GM21825 (cell line): ENCODE results near the gene OASL.
"Not testable (repeated sequence)": the region's sequence is repeated elsewhere in the genome, so short reads cannot be mapped to it uniquely, and the experiment has no call there.

ENCODE experiments used
- ATAC-seq: cut with Tn5 transposase; IDR thresholded peaks from one replicate; pipeline ENCODE4 v1.9.1; 2021; ENCODE audit warnings: mild to moderate bottlenecking, moderate library complexity; ENCODE audit not compliant: unreplicated experiment

The OASL gene

GRCh38 chr12:121038861-121039668 lies at the start of gene OASL:
Gene OASL, minus strand, starts transcription at chr12:121039246. Its CDS starts 275 bp downstream, at chr12:121038971.
- peak; percentile 69 for ATAC-seq

- no peak for ATAC-seq
These were observed 49.1 kb upstream of the OASL start for GRCh38 chr12:121088195-121088585.

DNA sequence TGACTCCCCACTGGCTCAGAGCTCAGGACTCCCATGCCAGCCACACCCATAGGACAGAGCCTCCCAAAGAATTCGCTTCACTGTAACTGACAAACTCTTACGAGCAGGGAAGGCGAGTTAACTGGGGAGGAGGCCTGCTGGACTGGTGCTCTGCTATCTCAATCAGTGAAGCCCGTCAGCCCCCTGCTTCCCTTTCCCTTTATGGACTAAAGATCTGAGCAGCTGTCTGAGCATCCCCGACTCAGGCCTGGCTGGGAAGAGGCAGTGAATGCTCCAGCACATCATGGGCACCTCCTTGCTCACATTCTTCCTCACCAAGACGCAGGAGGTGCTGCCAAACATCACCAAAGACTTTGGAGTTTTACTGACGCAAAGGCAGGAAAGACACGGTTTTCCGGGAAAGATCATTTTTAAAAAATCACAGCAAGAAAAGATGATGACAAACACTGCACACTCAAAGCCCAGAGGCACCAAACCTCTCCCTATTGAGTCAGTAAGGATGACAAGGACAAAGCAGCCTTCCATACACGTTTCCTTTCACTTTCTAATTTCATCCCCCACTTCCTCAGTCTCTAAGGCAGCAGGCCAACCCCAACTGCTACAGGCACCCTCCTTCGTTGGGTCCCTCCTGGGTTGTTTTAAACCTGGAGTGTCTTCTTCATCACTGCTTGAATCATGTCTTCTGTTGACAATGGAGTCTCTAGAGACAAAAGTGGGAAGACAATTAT lies 48.6 kb upstream of the OASL start:
- ATAC-seq = no peak

DNA sequence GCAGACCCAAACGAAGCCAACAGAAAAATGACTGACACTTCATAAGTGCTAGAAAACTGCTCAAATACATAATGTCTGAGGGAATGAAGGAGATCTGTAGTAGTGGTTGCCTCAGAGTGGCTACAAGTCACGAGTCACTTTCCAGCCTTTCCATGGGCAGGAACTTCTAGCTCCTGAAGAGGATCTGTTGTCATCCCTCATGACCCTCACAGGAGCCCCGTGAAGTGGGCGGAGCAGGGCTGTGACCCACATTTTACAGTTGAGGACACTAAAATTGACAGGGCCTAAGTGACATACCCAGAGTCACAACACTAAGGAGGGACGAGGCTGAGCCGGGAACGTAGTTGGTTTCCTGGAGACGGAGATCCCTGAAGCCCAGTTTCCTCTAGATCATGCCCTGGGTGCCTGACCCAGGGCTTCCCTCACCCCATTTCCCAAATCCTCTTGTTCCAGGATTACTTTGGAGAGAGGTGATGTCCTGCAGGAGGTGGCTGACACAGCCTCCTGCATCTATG lies 47.8 kb upstream of the OASL start:
- no peak for ATAC-seq

DNA sequence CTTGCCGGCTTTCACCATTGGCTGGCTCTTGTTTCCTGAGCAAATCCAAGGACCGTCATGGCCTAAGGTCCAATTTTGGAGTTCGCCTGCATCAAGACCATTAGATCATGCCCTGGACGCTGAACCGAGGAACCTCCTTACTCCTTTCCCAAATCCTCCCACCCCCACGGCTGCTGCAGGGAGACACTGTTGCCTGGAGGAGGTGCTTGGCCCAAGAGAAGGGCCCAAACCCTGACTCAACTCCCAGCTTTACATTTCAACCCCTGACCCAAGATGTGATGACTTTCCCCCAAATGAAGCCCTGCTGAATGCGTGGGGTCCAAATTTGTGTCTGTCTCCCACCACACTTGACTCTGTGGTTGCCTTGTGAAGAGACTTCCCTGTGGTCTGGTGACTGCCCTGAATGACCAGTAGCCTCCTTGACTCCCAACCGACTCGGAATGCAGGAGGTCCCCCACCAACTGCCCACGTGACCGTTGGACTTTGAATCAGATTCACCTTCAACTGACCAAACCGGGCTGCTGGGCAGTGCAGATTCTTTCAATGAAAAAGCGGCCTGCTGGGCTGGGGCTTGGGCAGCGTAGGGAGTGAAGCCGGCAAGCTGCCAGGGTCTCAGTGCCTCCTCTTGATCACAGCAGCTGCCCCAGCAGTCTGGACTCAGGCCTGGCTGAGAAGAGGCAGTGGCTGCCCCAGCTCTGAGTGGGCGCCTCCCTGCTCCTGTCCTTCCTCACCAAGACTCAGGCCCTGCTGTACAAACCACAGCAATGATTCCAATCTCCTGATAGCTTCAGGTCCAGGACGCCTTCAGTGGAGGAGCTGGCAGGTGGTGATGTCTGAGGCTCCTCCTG lies 46.7 kb upstream of the OASL start:
- no peak for ATAC-seq

GRCh38 chr12:121085069-121085468 lies 46.0 kb upstream of the OASL start:
- no peak for ATAC-seq

GRCh38 chr12:121084229-121084628 lies 45.2 kb upstream of the OASL start:
- no peak for ATAC-seq

DNA sequence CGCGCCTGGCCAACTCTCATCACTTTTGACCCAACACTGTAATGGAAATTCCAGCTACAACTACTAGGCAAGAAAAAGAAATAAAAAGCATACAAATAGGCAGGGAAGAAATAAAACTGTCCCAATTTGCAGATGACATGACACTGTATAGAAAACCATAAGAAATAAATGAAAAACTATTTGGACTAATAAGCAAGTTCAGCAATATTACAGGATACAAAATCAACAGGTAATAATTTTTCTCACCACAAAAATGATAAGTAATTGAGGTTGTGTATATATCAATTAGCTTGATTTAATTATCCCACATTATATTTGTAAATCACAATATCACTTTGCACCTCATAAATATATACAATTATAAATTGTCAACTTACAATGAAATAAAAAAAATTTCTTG lies 41.9 kb upstream of the OASL start:
- no peak for ATAC-seq

DNA sequence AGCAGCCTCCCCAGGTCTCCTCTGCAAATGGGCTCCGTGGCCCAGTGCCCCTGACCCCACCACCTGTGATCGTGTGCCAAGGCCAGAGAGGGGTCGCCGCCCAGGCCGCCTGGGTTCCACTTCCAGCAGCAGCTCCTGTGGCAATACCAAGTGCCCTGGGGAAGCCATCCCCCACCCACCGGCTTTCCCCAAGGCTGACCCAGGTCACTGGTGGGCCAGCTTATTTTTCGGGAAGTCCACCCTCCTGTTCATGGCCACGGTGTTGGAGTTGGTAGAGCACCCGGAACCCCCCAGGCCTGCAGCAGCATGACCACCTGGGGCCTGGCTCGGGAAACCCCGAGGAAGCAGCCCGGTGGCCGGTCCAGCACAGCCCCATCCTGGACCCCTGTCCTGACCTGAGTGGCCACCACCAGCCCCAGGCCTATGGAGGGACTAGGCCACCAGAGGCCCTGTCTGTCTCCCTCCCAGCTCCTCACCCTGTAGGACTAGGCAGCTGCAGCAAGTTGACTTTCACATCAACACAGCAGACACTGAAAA lies 40.8 kb upstream of the OASL start:
- no peak for ATAC-seq

DNA sequence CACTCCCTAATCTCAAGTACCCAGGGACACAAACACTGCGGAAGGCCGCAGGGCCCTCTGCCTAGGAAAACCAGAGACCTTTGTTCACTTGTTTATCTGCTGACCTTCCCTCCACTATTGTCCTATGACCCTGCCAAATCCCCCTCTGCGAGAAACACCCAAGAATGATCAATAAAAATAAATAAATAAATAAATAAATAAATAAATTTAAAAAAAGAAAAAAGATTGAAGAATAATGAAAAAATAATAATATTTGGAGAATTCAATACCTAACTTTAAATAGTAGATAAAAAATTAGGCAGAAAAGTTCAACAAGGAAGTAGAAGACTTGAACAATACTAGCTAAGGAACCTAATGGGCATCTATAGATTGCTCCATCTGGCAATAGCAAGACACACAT lies 38.4 kb upstream of the OASL start:
- ATAC-seq = not testable (repeated sequence)

DNA sequence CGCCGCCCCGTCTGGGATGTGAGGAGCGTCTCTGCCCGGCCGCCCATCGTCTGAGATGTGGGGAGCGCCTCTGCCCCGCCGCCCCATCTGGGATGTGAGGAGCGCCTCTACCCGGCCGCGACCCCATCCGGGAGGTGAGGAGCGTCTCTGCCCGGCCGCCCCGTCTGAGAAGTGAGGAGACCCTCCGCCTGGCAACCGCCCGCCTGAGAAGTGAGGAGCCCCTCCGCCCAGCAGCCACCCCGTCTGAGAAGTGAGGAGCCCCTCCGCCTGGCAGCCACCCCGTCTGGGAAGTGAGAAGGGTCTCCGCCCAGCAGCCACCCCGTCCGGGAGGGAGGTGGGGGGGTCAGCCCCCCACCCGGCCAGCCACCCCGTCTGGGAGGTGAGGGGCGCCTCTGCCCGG lies 36.9 kb upstream of the OASL start:
- ATAC-seq = not testable (repeated sequence)

DNA sequence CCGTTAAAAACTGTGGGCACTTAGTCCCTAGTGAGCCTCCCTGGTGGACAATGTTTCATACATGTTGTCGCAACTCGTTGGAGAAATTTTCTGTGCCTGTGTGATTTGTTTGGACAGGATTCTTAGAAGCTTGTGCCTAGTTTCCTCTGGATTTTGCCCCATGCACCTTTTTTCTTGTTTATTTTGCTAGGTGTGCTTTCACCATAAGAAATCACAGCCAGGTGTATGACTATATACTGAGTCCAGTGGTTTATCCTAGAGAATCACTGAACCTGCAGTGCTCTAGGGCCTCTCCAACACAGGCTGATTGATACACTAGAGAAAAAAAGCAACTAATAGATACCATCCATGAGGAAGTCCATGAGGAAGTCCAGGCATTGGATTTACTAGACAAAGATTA lies 33.1 kb upstream of the OASL start:
- ATAC-seq = no peak

- ATAC-seq = no peak
These were observed 30.2 kb upstream of the OASL start for GRCh38 chr12:121069206-121069605.

GRCh38 chr12:121065345-121065744 lies 26.3 kb upstream of the OASL start:
- no peak for ATAC-seq

- ATAC-seq = not testable (repeated sequence)
These were observed 25.5 kb upstream of the OASL start for GRCh38 chr12:121064586-121064985.

DNA sequence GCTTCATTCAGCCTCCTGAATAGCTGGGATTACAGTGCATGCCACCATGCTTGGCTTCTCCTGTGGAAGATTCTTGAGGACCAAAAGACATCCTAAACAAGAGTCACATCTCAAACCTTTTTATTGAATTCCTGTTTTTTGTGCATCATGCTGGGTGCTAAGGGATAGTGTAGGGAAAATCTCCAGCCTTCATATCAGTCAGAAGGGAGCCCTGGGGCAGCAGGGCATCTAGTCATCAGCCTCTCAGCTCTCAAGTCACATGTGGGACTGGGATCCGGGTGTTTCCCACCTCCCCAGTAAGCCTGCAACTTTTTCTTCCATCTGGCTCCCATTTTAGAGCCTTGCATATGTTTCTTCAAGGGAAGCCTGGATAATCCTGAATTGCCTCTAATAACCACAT lies 25.1 kb upstream of the OASL start:
- no peak for ATAC-seq

DNA sequence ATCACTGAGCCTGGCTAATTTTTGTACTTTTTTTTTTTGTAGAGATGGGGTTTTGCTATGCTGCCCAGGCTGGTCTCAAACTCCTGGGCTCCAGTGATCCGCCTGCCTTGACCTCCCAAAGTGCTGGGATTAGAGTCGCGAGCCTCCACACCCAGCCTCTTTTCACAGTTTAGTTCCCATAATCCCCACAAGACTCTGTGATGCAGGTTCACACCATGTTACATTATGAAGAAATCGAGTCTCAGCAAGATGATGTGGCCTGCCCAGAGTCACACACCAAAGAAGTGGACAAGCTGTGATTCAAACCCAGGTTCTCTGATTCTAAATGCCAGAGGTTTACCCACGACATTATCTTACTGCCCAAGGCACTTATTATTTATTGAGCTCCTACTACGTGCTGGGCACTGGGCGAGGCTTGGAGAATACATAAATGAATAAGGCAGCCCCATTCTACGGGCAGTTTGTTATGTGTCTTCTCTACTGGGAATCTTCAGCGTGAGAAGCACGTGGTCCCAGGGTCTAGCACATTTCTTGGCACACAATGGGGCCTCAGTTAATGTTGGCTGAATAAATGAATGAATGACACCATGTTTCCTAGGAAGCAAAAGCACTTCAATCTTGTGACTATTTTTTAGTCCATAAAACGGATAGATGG lies 23.5 kb upstream of the OASL start:
- no peak for ATAC-seq

DNA sequence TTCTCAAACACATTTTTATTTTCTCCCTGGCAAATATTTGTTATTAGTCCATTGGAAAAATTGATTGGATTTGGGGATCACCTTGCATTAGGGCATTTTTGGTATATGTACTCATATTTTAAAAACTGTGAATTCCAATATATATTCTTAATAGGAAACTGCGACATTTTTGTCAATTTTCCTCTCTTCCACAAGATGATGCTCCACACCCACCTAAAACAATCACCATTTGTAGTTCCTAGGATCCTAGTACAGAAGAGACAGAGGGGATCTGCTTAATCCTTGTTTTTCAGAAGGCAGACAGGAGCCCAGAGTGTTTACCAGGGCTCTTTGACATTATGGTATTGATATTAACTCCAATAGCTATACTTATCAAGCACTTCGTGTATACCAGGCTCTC lies 22.8 kb upstream of the OASL start:
- no peak for ATAC-seq

DNA sequence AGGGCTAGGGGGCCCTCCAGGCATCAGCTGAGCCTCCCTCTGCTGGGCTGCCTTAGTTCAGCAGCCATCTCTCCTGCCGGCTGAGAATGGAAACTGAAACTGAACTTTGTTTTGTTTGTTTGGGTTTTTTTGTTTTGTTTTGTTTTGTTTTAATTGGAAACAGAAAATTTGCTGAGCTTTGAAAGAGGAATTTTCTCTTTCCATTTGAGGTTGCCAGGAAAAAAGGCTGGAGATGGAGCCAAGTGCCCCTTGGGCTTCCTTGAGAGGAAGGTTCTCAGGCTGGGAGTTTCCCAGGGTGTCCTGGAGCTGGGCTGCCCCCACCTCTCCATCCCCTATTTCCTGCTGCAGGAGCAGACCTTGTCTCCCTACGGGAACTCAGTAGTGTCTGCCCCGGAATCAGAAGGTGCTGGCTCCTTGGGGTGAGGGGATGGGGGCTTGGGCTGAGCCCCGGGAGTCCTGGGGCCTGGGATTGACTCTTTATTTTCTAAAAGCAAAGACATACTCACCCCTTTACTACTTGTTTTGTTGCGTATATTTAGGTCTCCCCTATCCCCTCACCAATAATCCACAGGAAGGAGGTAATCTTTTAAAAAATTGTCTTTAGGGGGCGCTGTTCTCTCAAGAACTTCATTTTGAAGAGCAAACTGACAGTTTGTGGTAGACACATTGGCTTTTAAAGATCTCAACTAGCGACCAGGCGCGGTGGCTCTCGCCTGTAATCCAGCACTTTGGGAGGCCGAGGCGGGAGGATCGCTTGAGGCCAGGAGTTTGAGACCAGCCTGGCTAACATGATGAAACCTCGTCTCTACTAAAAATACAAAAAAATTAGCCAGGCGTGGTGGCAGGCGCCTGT lies 21.3 kb upstream of the OASL start:
- ATAC-seq = peak; percentile 72
